ENCODE results near the gene PRPSAP2.

Gene PRPSAP2

GRCh38 chr17:18963126-18964017 is 105.4 kb downstream of the PRPSAP2 start:
- DNase-seq, result peak; percentile 45

GRCh38 chr17:18964018-18964351 is 106.1 kb downstream of the PRPSAP2 start:
- no peak for DNase-seq

GRCh38 chr17:18964550-18964949 is 106.6 kb downstream of the PRPSAP2 start:
- no peak for DNase-seq

- DNase-seq, result no peak
Observed at GRCh38 chr17:18965530-18966236, 107.8 kb downstream of the PRPSAP2 start.

- no peak for DNase-seq
Observed at GRCh38 chr17:18966831-18967624, 109.1 kb downstream of the PRPSAP2 start.

- no peak for DNase-seq
Observed at GRCh38 chr17:18967916-18968315, 110.0 kb downstream of the PRPSAP2 start.

- no peak for DNase-seq
Observed at GRCh38 chr17:18968345-18968744, 110.4 kb downstream of the PRPSAP2 start.

GRCh38 chr17:18968945-18969887 is 111.3 kb downstream of the PRPSAP2 start:
- DNase-seq, result no peak

- DNase-seq, result no peak
Observed at GRCh38 chr17:18970582-18971480, 112.9 kb downstream of the PRPSAP2 start.

- no peak for DNase-seq
Observed at GRCh38 chr17:18971801-18972200, 113.9 kb downstream of the PRPSAP2 start.

GRCh38 chr17:18974407-18975149 is 116.6 kb downstream of the PRPSAP2 start:
- peak; percentile 62 for DNase-seq

- no peak for DNase-seq
Observed at GRCh38 chr17:18975597-18975996, 117.7 kb downstream of the PRPSAP2 start.

GRCh38 chr17:18976201-18976600 is 118.3 kb downstream of the PRPSAP2 start:
- no peak for DNase-seq

GRCh38 chr17:18977021-18977420 is 119.1 kb downstream of the PRPSAP2 start:
- no peak for DNase-seq

- no peak for DNase-seq
Observed at GRCh38 chr17:18977646-18978045, 119.7 kb downstream of the PRPSAP2 start.

GRCh38 chr17:18978050-18978449 is 120.1 kb downstream of the PRPSAP2 start:
- DNase-seq, result no peak

- no peak for DNase-seq
Observed at GRCh38 chr17:18978655-18979054, 120.7 kb downstream of the PRPSAP2 start.

Data from stimulated activated CD8-positive, alpha-beta memory T cell treated with anti-CD3 and anti-CD28 coated beads, Interleukin-4, amount 100 ng/mL, for 48 hours (primary cell).